ENCODE measurements around the gene BAIAP2L1.

DNA sequence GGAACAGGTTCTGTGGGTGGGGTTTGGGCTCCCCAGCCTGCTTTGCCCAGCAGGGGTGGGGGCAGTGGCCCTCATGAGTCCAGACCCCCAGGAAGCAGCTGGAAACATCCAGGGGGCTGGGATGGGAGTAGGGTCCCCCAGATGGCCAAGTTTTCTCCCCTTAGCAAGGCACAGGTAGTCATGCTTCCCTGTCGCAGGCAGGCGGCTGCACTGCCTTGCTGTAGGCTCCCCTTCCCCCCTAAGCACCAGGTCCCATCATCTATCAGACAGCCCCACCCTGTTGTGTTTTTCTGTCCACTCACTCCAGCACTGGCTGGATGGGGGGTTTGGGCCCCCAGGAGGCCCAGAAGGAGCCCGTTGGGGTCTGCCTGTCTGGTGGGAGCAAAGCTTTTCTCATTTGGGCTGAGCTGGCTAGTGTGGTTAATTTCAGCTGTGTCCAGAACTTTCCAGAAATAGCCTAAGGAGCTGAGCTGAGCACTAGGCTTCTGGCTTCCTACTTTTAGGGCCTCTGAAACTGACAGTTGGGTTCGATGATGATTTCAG lies 111.5 kb downstream of the BAIAP2L1 start:
- no peak for TF ChIP-seq CTCF (IDR thresholded peaks at IDR 0.05)
- TF ChIP-seq POLR2A (IDR thresholded peaks at IDR 0.05): no peak
- no peak for TF ChIP-seq POLR2AphosphoS5 (IDR thresholded peaks at IDR 0.05)
